GM12878 (cell line): ENCODE data around the gene OR6B3. TPM values are rescaled to one million over a fixed set of nuclear protein-coding genes. Genes with fewer than 3 reads are reported as not detected.

Experiments used
- ATAC-seq: fragments of 200-7000 bp; cut with Tn5 transposase; 3 replicates; pipeline ENCODE4 v1.9.1; 2020; ENCODE audit warnings: mild to moderate bottlenecking, moderate library complexity
- BruUV-seq: library from RNA; stranded (reverse); fragments of 400-500 nt; replicated peaks from 2 replicates; lab custom pipeline; 2021; lab: Mats Ljungman, UMichigan
- CTCF ChIA-PET: fragments of 300-600 bp; sonication (Branson Sonifier 250); formaldehyde crosslinking; extraction: SDS; loops from one replicate; lab custom pipeline; 2021; ENCODE audit warnings: inconsistent platforms; lab: Yijun Ruan, JAX
- POLR2A ChIA-PET: fragments of 350-600 bp; formaldehyde crosslinking; extraction: SDS; loops from one replicate; lab custom pipeline; 2021; ENCODE audit warnings: inconsistent platforms; lab: Charles Lee
- RAD21 ChIA-PET: fragments of 300-600 bp; sonication (Branson Sonifier 250); formaldehyde crosslinking; loops from one replicate; lab custom pipeline; 2023; ENCODE audit warnings: antibody characterized with exemption; ENCODE audit not compliant: unreplicated experiment; lab: Charles Lee
- SMC1A ChIA-PET: fragments of 300-600 bp; sonication (Branson Sonifier 250); formaldehyde crosslinking; loops from one replicate; lab custom pipeline; 2023; ENCODE audit not compliant: unreplicated experiment, uncharacterized antibody; lab: Charles Lee
- DNase-seq: peaks from one replicate; pipeline ENCODE4 v3.0.0-alpha.2; 2011; ENCODE audit warnings: low read depth, low spot score
- FAIRE-seq: peaks from 3 replicates; lab custom pipeline; 2011; peaks lifted over from hg19 to GRCh38; lab: Jason Lieb, UNC
- H2AFZ ChIP-seq: 2 replicates; pipeline ENCODE4 v1.6.0; 2011; ENCODE audit warnings: low read depth, low read length, control low read depth; ENCODE audit not compliant: control insufficient read depth
- H3K27ac ChIP-seq: 2 replicates; pipeline ENCODE4 v1.5.1; 2011; ENCODE audit warnings: control low read depth; ENCODE audit not compliant: control insufficient read depth, insufficient read depth
- H3K27me3 ChIP-seq, 2 experiments: replicated peaks in 1 of 2; 2 replicates each; pipeline versions ENCODE4 v1.6.0 to v1.6.1; 2011; ENCODE audit warnings: low read length in 1 of 2; ENCODE audit not compliant: control insufficient read depth in 2 of 2, insufficient read depth in 2 of 2
- H3K36me3 ChIP-seq, 2 experiments: 2 replicates each; pipeline ENCODE4 v1.5.1; 2011; ENCODE audit warnings: low read length in 1 of 2; ENCODE audit not compliant: control insufficient read depth in 2 of 2, insufficient read depth in 2 of 2
- H3K4me1 ChIP-seq: 2 replicates; pipeline ENCODE4 v1.6.1; 2011; ENCODE audit warnings: mild to moderate bottlenecking, low read length, moderate library complexity, mixed read lengths; ENCODE audit not compliant: control insufficient read depth, insufficient read depth
- H3K4me2 ChIP-seq: 2 replicates; pipeline ENCODE4 v1.6.0; 2011; ENCODE audit warnings: control low read depth; ENCODE audit not compliant: control insufficient read depth, insufficient read depth
- H3K4me3 ChIP-seq: fragments of 200-600 bp; sonication (generic); 2 replicates; pipeline ENCODE4 v1.5.1; 2016
- H3K79me2 ChIP-seq: 2 replicates; pipeline ENCODE4 v1.6.0; 2011; ENCODE audit warnings: low read length; ENCODE audit not compliant: control insufficient read depth, insufficient read depth
- H3K9ac ChIP-seq: 2 replicates; pipeline ENCODE4 v1.8.0; 2011; ENCODE audit warnings: low read length, control low read depth, mixed read lengths; ENCODE audit not compliant: control insufficient read depth, insufficient read depth
- H3K9me3 ChIP-seq: replicated peaks from 3 replicates; pipeline ENCODE4 v1.5.1; 2011; ENCODE audit warnings: mild to moderate bottlenecking, low read length; ENCODE audit not compliant: control insufficient read depth, insufficient read depth
- H4K20me1 ChIP-seq: 2 replicates; pipeline ENCODE4 v1.6.0; 2011; ENCODE audit not compliant: control insufficient read depth, insufficient read depth
- BMI1 ChIP-seq: fragments of 450-650 bp; IDR thresholded peaks from 2 replicates; pipeline ENCODE4 v1.6.1; 2016; ENCODE audit warnings: mild to moderate bottlenecking, moderate library complexity, borderline replicate concordance
- CREB1 ChIP-seq: IDR thresholded peaks from 2 replicates; pipeline ENCODE4 v1.6.1; 2012; ENCODE audit warnings: low read depth, mild to moderate bottlenecking, inconsistent platforms
- FOS ChIP-seq: IDR thresholded peaks from 3 replicates; pipeline ENCODE4 v1.6.1; 2011; ENCODE audit warnings: borderline replicate concordance; ENCODE audit not compliant: insufficient read length; ENCODE audit errors: extremely low read depth
- NFIC ChIP-seq: IDR thresholded peaks from 2 replicates; pipeline ENCODE4 v1.6.1; 2012; ENCODE audit warnings: low read depth, mild to moderate bottlenecking, inconsistent platforms, low read length, moderate library complexity
- NR2C2 ChIP-seq: IDR thresholded peaks from 2 replicates; pipeline ENCODE4 v1.6.1; 2011; ENCODE audit warnings: borderline replicate concordance, low read depth; ENCODE audit not compliant: control insufficient read depth, insufficient read length
- PML ChIP-seq: IDR thresholded peaks from 2 replicates; pipeline ENCODE4 v1.6.1; 2012; ENCODE audit warnings: low read length, inconsistent platforms
- POU2F2 ChIP-seq: IDR thresholded peaks from 3 replicates; pipeline ENCODE4 v1.6.1; 2011; ENCODE audit warnings: low read depth, mild to moderate bottlenecking, low read length, borderline replicate concordance
- RAD21 ChIP-seq: IDR thresholded peaks from 2 replicates; pipeline ENCODE4 v1.6.1; 2011; ENCODE audit warnings: mild to moderate bottlenecking, low read depth, low read length, moderate library complexity; ENCODE audit not compliant: insufficient read depth
- SP1 ChIP-seq: IDR thresholded peaks from one replicate; pipeline ENCODE4 v1.6.1; 2011; ENCODE audit warnings: low read depth, low read length
- TBL1XR1 ChIP-seq: IDR thresholded peaks from 2 replicates; pipeline ENCODE4 v1.6.1; 2012; ENCODE audit warnings: low read depth, low read length, improper control_type of control experiment
- WGBS: methylation state at CpG from one replicate; pipeline ENCODE4 v1.1.6; 2016; ENCODE audit warnings: low lambda C conversion rate; ENCODE audit not compliant: insufficient replicate concordance, insufficient coverage; ENCODE audit errors: missing lambda C conversion rate; 5-methylcytosine and 5-hydroxymethylcytosine counted together
- in situ Hi-C: fragments of 300-500 bp; cut with MboI; formaldehyde crosslinking; loops from 9 replicates; pipeline ENCODE4 v1.14.3; 2018; ENCODE audit warnings: mixed read lengths
- intact Hi-C: fragments of 100-400 bp; cut with micrococcal nuclease; formaldehyde crosslinking; loops from one replicate; pipeline ENCODE4 v1.14.2; 2022; ENCODE audit not compliant: unreplicated experiment
- polyA plus RNA-seq, 11 experiments: library from polyadenylated mRNA; depleted of rRNA in 4 of 11; unstranded in 6 of 11; stranded (reverse) in 5 of 11; fragments of >200 nt; fragmentation: Nextera tagmentation in 4 of 11; fragmentation: Illumina TruSeq in 1 of 11; extraction: Ambion mirVana in 4 of 11; extraction: Trizol in 1 of 11; gene quantifications; 1 replicate in 1 of 11; 2 replicates in 10 of 11; pipeline versions ENCODE4 v1.2.1 to v1.2.3, GENCODE V29; 2011 to 2016; ENCODE audit warnings: inconsistent platforms in 2 of 11, missing spikeins in 2 of 11, low read depth in 1 of 11
- total RNA-seq, 4 experiments: library from RNA; depleted of rRNA in 3 of 4; stranded (reverse); fragments of >200 nt in 3 of 4; fragmentation: Illumina TruSeq in 1 of 4; extraction: Trizol in 1 of 4; gene quantifications; 2 replicates each; pipeline versions ENCODE4 v1.2.1 to v1.2.3, GENCODE V29; 2013 to 2021
- TF ChIP-seq, protein P1 (sequence below): fragments of 450-650 bp; IDR thresholded peaks from 2 replicates; pipeline ENCODE4 v1.6.1; 2018; ENCODE audit warnings: borderline replicate concordance, mild to moderate bottlenecking; ENCODE audit not compliant: partially characterized antibody
- TF ChIP-seq, protein P2 (sequence below): IDR thresholded peaks from 2 replicates; pipeline ENCODE4 v1.6.1; 2012; ENCODE audit warnings: mild to moderate bottlenecking, low read depth, low read length
- TF ChIP-seq, protein P3 (sequence below): fragments of 450-650 bp; formaldehyde crosslinking; IDR thresholded peaks from 2 replicates; pipeline ENCODE4 v1.4.0; 2020; ENCODE audit warnings: mild to moderate bottlenecking, moderate library complexity

OR6B3 gene
- total and polyA plus RNA-seq, 10 of the 15 experiments (the other 5 are each of a cell fraction or from before 2014, with no cell fraction given): not detected

DNA sequence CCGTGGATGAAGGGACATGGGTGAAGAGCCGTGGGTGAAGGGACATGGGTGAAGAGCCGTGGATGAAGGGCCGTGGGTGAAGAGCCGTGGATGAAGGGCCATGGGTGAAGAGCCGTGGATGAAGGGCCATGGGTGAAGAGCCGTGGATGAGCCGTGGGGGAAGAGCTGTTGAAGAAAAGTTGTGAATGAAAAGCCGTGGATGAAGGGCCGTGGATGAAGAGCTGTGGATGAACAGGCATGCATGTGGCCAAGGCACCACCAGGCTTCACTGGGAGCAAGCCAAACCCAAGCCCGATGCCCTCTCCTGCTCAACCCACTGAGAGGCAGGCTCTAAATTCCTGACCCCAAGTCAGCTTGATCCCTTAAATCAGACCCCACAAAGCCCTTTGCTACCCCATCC lies 10.6 kb downstream of the OR6B3 start:
- no peaks in the 10 kb centered on the region for H3K36me3 ChIP-seq
- 14% methylated on average over 11 of the region's 11 CpGs for WGBS
- POLR2A ChIA-PET: no interaction called here
- TF ChIP-seq CREB1 (no peak), FOS (no peak), PML (no peak), POU2F2 (no peak), NFIC (no peak), BMI1 (no peak), RAD21 (no peak), SP1 (no peak), TBL1XR1 (no peak), NR2C2 (no peak)
- TF ChIP-seq, protein P1, sequence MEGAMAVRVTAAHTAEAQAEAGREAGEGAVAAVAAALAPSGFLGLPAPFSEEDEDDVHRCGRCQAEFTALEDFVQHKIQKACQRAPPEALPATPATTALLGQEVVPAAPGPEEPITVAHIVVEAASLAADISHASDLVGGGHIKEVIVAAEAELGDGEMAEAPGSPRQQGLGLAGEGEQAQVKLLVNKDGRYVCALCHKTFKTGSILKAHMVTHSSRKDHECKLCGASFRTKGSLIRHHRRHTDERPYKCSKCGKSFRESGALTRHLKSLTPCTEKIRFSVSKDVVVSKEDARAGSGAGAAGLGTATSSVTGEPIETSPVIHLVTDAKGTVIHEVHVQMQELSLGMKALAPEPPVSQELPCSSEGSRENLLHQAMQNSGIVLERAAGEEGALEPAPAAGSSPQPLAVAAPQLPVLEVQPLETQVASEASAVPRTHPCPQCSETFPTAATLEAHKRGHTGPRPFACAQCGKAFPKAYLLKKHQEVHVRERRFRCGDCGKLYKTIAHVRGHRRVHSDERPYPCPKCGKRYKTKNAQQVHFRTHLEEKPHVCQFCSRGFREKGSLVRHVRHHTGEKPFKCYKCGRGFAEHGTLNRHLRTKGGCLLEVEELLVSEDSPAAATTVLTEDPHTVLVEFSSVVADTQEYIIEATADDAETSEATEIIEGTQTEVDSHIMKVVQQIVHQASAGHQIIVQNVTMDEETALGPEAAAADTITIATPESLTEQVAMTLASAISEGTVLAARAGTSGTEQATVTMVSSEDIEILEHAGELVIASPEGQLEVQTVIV: no peak
- TF ChIP-seq, protein P2, sequence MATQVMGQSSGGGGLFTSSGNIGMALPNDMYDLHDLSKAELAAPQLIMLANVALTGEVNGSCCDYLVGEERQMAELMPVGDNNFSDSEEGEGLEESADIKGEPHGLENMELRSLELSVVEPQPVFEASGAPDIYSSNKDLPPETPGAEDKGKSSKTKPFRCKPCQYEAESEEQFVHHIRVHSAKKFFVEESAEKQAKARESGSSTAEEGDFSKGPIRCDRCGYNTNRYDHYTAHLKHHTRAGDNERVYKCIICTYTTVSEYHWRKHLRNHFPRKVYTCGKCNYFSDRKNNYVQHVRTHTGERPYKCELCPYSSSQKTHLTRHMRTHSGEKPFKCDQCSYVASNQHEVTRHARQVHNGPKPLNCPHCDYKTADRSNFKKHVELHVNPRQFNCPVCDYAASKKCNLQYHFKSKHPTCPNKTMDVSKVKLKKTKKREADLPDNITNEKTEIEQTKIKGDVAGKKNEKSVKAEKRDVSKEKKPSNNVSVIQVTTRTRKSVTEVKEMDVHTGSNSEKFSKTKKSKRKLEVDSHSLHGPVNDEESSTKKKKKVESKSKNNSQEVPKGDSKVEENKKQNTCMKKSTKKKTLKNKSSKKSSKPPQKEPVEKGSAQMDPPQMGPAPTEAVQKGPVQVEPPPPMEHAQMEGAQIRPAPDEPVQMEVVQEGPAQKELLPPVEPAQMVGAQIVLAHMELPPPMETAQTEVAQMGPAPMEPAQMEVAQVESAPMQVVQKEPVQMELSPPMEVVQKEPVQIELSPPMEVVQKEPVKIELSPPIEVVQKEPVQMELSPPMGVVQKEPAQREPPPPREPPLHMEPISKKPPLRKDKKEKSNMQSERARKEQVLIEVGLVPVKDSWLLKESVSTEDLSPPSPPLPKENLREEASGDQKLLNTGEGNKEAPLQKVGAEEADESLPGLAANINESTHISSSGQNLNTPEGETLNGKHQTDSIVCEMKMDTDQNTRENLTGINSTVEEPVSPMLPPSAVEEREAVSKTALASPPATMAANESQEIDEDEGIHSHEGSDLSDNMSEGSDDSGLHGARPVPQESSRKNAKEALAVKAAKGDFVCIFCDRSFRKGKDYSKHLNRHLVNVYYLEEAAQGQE: no peak
- TF ChIP-seq, protein P3, sequence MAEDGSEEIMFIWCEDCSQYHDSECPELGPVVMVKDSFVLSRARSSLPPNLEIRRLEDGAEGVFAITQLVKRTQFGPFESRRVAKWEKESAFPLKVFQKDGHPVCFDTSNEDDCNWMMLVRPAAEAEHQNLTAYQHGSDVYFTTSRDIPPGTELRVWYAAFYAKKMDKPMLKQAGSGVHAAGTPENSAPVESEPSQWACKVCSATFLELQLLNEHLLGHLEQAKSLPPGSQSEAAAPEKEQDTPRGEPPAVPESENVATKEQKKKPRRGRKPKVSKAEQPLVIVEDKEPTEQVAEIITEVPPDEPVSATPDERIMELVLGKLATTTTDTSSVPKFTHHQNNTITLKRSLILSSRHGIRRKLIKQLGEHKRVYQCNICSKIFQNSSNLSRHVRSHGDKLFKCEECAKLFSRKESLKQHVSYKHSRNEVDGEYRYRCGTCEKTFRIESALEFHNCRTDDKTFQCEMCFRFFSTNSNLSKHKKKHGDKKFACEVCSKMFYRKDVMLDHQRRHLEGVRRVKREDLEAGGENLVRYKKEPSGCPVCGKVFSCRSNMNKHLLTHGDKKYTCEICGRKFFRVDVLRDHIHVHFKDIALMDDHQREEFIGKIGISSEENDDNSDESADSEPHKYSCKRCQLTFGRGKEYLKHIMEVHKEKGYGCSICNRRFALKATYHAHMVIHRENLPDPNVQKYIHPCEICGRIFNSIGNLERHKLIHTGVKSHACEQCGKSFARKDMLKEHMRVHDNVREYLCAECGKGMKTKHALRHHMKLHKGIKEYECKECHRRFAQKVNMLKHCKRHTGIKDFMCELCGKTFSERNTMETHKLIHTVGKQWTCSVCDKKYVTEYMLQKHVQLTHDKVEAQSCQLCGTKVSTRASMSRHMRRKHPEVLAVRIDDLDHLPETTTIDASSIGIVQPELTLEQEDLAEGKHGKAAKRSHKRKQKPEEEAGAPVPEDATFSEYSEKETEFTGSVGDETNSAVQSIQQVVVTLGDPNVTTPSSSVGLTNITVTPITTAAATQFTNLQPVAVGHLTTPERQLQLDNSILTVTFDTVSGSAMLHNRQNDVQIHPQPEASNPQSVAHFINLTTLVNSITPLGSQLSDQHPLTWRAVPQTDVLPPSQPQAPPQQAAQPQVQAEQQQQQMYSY (CRISPR knock-in tag): no peak

More for the DNA sequence above, 10.6 kb downstream of the OR6B3 start:
- no peaks in the 10 kb centered on the region for H3K9me3 ChIP-seq
- DNase-seq: no peak
- no TSS peak for BruUV-seq
- in situ Hi-C loops (no loop called here), intact Hi-C loops (no loop called here)
- H2AFZ ChIP-seq: no peak overlapping the region
- no peak for FAIRE-seq
- H3K4me1 ChIP-seq: no peaks in the 10 kb centered on the region
- no peak overlapping the region for H3K27ac ChIP-seq
- H4K20me1 ChIP-seq: no peaks in the 10 kb centered on the region
- no peak overlapping the region for H3K4me3 ChIP-seq
- ATAC-seq: no peak
- CTCF ChIA-PET: no interaction called here
- RAD21 ChIA-PET: no interaction called here
- H3K27me3 ChIP-seq: no peaks in the 10 kb centered on the region; a peak in 2 of 4 replicates
- H3K79me2 ChIP-seq: no peaks in the 10 kb centered on the region
- no peak overlapping the region for H3K4me2 ChIP-seq
- SMC1A ChIA-PET: no interaction called here
- H3K9ac ChIP-seq: no peak overlapping the region
